Measurements from ENCODE around the gene AOPEP. TPM values are rescaled to one million over a fixed set of nuclear protein-coding genes. Genes with fewer than 3 reads are reported as not detected.

Gene AOPEP
- polyA plus RNA-seq, 1 donor from 2014 or later, result 10.0 TPM

DNA sequence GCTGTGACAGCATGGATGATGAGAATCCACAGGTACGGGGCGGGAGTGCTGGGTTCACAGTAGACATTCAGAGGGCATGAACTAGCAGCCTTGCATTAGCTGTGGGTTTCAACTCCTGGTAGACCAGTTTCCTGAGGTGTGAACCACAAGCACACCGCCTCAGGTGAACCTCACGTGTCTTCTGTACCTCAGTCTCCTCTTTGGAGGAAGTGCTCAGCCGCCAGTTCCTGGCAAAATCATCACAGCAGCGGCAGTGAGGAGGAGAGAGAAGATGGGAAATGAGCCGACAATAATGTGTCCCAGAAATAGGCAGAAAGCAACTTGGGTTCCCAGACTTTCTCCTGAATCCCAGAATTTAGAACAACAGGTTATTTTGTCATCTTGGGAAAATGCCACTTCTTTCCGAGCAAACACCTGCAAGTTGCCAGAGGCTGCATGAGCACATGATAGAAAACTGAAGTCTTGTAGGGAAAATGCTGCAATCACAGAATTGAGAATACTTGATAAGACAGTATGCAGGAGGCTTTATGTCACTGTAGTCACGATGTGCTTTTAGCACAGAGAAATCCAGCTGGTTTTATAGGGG, 258.5 kb downstream of the AOPEP start:
- Histone ChIP-seq H4K20me1 (ENCODE audit: insufficient read depth) (no peaks in the 10 kb centered on the region), H3K79me2 (replicated peaks; ENCODE audit: insufficient read depth, low read length) (no peaks in the 10 kb centered on the region), H3K36me3 (ENCODE audit: insufficient read depth, low read length) (no peaks in the 10 kb centered on the region), H3K4me2 (ENCODE audit: low read length) (no peak overlapping the region), H3F3A (ENCODE audit: insufficient read depth, low read length, poor library complexity, severe bottlenecking) (no peaks in the 10 kb centered on the region), H3K9me2 (ENCODE audit: insufficient read depth, low read length) (no peaks in the 10 kb centered on the region), H2AFZ (ENCODE audit: low read depth, low read length) (no peak overlapping the region), H3K9me3 (ENCODE audit: low read length) (no peaks in the 10 kb centered on the region), H3K27me3 (ENCODE audit: insufficient read depth, low read depth, low read length) (no peaks in the 10 kb centered on the region), H3K9ac (ENCODE audit: low read length) (no peak overlapping the region), H3K27ac (ENCODE audit: low read length) (no peak overlapping the region), H3K4me3 (ENCODE audit: low read length) (no peak overlapping the region)
- TF ChIP-seq, protein P1, sequence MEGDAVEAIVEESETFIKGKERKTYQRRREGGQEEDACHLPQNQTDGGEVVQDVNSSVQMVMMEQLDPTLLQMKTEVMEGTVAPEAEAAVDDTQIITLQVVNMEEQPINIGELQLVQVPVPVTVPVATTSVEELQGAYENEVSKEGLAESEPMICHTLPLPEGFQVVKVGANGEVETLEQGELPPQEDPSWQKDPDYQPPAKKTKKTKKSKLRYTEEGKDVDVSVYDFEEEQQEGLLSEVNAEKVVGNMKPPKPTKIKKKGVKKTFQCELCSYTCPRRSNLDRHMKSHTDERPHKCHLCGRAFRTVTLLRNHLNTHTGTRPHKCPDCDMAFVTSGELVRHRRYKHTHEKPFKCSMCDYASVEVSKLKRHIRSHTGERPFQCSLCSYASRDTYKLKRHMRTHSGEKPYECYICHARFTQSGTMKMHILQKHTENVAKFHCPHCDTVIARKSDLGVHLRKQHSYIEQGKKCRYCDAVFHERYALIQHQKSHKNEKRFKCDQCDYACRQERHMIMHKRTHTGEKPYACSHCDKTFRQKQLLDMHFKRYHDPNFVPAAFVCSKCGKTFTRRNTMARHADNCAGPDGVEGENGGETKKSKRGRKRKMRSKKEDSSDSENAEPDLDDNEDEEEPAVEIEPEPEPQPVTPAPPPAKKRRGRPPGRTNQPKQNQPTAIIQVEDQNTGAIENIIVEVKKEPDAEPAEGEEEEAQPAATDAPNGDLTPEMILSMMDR (IDR thresholded peaks at IDR 0.05; ENCODE audit: poor library complexity, severe bottlenecking), result no peak
- no peak for TF ChIP-seq EP300 (conservative IDR thresholded peaks at IDR 0.05; ENCODE audit: poor library complexity, severe bottlenecking)

DNA sequence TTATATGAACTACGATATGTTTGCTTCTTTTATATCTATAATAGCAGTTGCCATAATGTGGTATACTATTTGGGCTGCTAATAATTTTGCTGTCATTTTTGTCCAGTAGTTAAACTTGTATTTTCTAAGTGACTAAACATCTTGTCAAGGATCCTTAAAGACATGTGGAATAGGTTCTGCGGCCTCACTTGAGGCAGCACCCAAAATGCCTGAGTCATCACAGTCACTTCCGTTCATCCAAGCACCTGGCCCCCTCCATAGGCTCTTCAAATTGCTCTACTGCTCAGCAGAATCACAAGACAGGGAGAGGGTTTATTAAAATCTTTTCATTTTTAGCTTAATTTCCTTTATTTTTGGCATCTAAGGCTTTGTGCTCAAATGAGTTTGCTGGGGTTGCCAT, 259.1 kb downstream of the AOPEP start:
- H3K4me3 ChIP-seq (ENCODE audit: low read length), result no peak overlapping the region
- no peak overlapping the region for H2AFZ ChIP-seq (ENCODE audit: low read depth, low read length)
- TF ChIP-seq RAD21 (conservative IDR thresholded peaks at IDR 0.05) (no peak), EZH2 (IDR thresholded peaks at IDR 0.05; ENCODE audit: borderline replicate concordance, insufficient read depth, low read length, poor library complexity, severe bottlenecking) (no peak), EP300 (conservative IDR thresholded peaks at IDR 0.05; ENCODE audit: poor library complexity, severe bottlenecking) (no peak), SMC3 (conservative IDR thresholded peaks at IDR 0.05; ENCODE audit: poor library complexity) (no peak), MXI1 (conservative IDR thresholded peaks at IDR 0.05; ENCODE audit: poor library complexity, severe bottlenecking) (no peak), TAF1 (IDR thresholded peaks at IDR 0.05; ENCODE audit: low read depth) (no peak), POLR2AphosphoS5 (IDR thresholded peaks at IDR 0.05) (no peak)
- TF ChIP-seq, protein P1 (IDR thresholded peaks at IDR 0.05; ENCODE audit: poor library complexity, severe bottlenecking), result no peak
- TF ChIP-seq, protein P2, sequence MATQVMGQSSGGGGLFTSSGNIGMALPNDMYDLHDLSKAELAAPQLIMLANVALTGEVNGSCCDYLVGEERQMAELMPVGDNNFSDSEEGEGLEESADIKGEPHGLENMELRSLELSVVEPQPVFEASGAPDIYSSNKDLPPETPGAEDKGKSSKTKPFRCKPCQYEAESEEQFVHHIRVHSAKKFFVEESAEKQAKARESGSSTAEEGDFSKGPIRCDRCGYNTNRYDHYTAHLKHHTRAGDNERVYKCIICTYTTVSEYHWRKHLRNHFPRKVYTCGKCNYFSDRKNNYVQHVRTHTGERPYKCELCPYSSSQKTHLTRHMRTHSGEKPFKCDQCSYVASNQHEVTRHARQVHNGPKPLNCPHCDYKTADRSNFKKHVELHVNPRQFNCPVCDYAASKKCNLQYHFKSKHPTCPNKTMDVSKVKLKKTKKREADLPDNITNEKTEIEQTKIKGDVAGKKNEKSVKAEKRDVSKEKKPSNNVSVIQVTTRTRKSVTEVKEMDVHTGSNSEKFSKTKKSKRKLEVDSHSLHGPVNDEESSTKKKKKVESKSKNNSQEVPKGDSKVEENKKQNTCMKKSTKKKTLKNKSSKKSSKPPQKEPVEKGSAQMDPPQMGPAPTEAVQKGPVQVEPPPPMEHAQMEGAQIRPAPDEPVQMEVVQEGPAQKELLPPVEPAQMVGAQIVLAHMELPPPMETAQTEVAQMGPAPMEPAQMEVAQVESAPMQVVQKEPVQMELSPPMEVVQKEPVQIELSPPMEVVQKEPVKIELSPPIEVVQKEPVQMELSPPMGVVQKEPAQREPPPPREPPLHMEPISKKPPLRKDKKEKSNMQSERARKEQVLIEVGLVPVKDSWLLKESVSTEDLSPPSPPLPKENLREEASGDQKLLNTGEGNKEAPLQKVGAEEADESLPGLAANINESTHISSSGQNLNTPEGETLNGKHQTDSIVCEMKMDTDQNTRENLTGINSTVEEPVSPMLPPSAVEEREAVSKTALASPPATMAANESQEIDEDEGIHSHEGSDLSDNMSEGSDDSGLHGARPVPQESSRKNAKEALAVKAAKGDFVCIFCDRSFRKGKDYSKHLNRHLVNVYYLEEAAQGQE (IDR thresholded peaks at IDR 0.05; ENCODE audit: borderline replicate concordance), result no peak
- H3K4me2 ChIP-seq (ENCODE audit: low read length), result no peak overlapping the region
- no peaks in the 10 kb centered on the region for H3K9me2 ChIP-seq (ENCODE audit: insufficient read depth, low read length)
- no peak overlapping the region for H3K9ac ChIP-seq (ENCODE audit: low read length)
- no peak overlapping the region for H3K27ac ChIP-seq (ENCODE audit: low read length)
- H4K20me1 ChIP-seq (ENCODE audit: insufficient read depth), result no peaks in the 10 kb centered on the region
- H3F3A ChIP-seq (ENCODE audit: insufficient read depth, low read length, poor library complexity, severe bottlenecking), result no peaks in the 10 kb centered on the region
- H3K36me3 ChIP-seq (ENCODE audit: insufficient read depth, low read length), result no peaks in the 10 kb centered on the region
- H3K27me3 ChIP-seq (ENCODE audit: insufficient read depth, low read depth, low read length), result no peaks in the 10 kb centered on the region
- no peaks in the 10 kb centered on the region for H3K79me2 ChIP-seq (replicated peaks; ENCODE audit: insufficient read depth, low read length)
- H3K9me3 ChIP-seq (ENCODE audit: low read length), result no peaks in the 10 kb centered on the region
